ENCODE results near the gene BPGM.

The BPGM gene

GRCh38 chr7:134693256-134693655, 46.6 kb downstream of the BPGM start:
- in situ Hi-C loops (cut with HindIII; ENCODE audit: low sequenced_read_pairs) = no loop called here

GRCh38 chr7:134694299-134694698, 47.6 kb downstream of the BPGM start:
- in situ Hi-C loops (cut with HindIII; ENCODE audit: low sequenced_read_pairs) = no loop called here

- in situ Hi-C loops (cut with HindIII; ENCODE audit: low sequenced_read_pairs) = no loop called here
These were observed 48.1 kb downstream of the BPGM start for GRCh38 chr7:134694767-134695166.

- in situ Hi-C loops (cut with HindIII; ENCODE audit: low sequenced_read_pairs) = no loop called here
These were observed 48.7 kb downstream of the BPGM start for GRCh38 chr7:134695321-134695860.

GRCh38 chr7:134696261-134696660, 49.6 kb downstream of the BPGM start:
- in situ Hi-C loops (cut with HindIII; ENCODE audit: low sequenced_read_pairs) = no loop called here

GRCh38 chr7:134697205-134697886, 50.7 kb downstream of the BPGM start:
- in situ Hi-C loops (cut with HindIII; ENCODE audit: low sequenced_read_pairs) = no loop called here

GRCh38 chr7:134698481-134698880, 51.8 kb downstream of the BPGM start:
- in situ Hi-C loops (cut with HindIII; ENCODE audit: low sequenced_read_pairs) = no loop called here

GRCh38 chr7:134699021-134699818, 52.6 kb downstream of the BPGM start:
- in situ Hi-C loops (cut with HindIII; ENCODE audit: low sequenced_read_pairs) = no loop called here

- in situ Hi-C loops (cut with HindIII; ENCODE audit: low sequenced_read_pairs) = no loop called here
These were observed 53.2 kb downstream of the BPGM start for GRCh38 chr7:134699899-134700298.

GRCh38 chr7:134701272-134701671, 54.6 kb downstream of the BPGM start:
- in situ Hi-C loops (cut with HindIII; ENCODE audit: low sequenced_read_pairs) = no loop called here

- in situ Hi-C loops (cut with HindIII; ENCODE audit: low sequenced_read_pairs) = no loop called here
These were observed 56.0 kb downstream of the BPGM start for GRCh38 chr7:134702366-134703240.

- in situ Hi-C loops (cut with HindIII; ENCODE audit: low sequenced_read_pairs) = no loop called here
These were observed 56.6 kb downstream of the BPGM start for GRCh38 chr7:134703241-134703594.

- in situ Hi-C loops (cut with HindIII; ENCODE audit: low sequenced_read_pairs) = no loop called here
These were observed 57.1 kb downstream of the BPGM start for GRCh38 chr7:134703782-134704181.

- in situ Hi-C loops (cut with HindIII; ENCODE audit: low sequenced_read_pairs) = no loop called here
These were observed 58.2 kb downstream of the BPGM start for GRCh38 chr7:134704827-134705226.

GRCh38 chr7:134705716-134706115, 59.1 kb downstream of the BPGM start:
- in situ Hi-C loops (cut with HindIII; ENCODE audit: low sequenced_read_pairs) = no loop called here

GRCh38 chr7:134706468-134706867, 59.8 kb downstream of the BPGM start:
- in situ Hi-C loops (cut with HindIII; ENCODE audit: low sequenced_read_pairs) = no loop called here

GRCh38 chr7:134707663-134708378, 61.2 kb downstream of the BPGM start:
- in situ Hi-C loops (cut with HindIII; ENCODE audit: low sequenced_read_pairs) = no loop called here

- in situ Hi-C loops (cut with HindIII; ENCODE audit: low sequenced_read_pairs) = no loop called here
These were observed 62.0 kb downstream of the BPGM start for GRCh38 chr7:134708692-134709091.

GRCh38 chr7:134709197-134709596, 62.5 kb downstream of the BPGM start:
- in situ Hi-C loops (cut with HindIII; ENCODE audit: low sequenced_read_pairs) = no loop called here

GRCh38 chr7:134710511-134710853, 63.8 kb downstream of the BPGM start:
- in situ Hi-C loops (cut with HindIII; ENCODE audit: low sequenced_read_pairs) = no loop called here
